Midbrain (tissue), 1 donor: Measurements from ENCODE around the gene DGKB.
"Not testable (repeated sequence)": the region's sequence is repeated elsewhere in the genome, so short reads cannot be mapped to it uniquely, and the experiment has no call there.

Experiments used
- DNase-seq: peaks from one replicate; lab custom pipeline; 2025; lab: John Stamatoyannopoulos, UW

The DGKB gene

GRCh38 chr7:14458846-14459245 lies 443.7 kb downstream of the DGKB start:
- DNase-seq: not testable (repeated sequence)

GRCh38 chr7:14457568-14458453 lies 444.7 kb downstream of the DGKB start:
- peak; percentile 78 for DNase-seq

- DNase-seq: no peak
These were observed 453.3 kb downstream of the DGKB start for GRCh38 chr7:14449291-14449690.

GRCh38 chr7:14446829-14447228 lies 455.7 kb downstream of the DGKB start:
- no peak for DNase-seq

- DNase-seq: no peak
These were observed 456.3 kb downstream of the DGKB start for GRCh38 chr7:14446219-14446618.

GRCh38 chr7:14438366-14438765 lies 464.2 kb downstream of the DGKB start:
- no peak for DNase-seq

- DNase-seq: no peak
These were observed 465.7 kb downstream of the DGKB start for GRCh38 chr7:14436878-14437277.

DNA sequence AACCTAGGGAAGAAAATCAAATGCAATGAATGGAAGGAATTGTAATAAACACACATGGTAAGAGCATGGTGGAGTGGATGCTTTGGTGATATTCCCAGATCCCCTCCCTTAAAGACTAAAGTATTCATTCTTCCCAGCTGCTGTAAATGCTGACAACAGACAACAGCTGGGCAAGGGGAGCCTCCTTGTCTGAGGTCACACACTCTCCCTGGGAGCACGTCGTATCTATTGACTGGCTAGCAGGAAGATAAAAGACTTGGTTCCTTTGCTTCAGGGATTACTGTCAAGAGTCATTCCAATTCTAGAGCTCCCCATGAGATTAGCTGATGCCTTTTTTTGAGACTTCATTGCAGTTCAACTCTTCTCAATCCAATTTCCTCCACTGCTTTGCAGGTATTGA lies 469.6 kb downstream of the DGKB start:
- no peak for DNase-seq

DNA sequence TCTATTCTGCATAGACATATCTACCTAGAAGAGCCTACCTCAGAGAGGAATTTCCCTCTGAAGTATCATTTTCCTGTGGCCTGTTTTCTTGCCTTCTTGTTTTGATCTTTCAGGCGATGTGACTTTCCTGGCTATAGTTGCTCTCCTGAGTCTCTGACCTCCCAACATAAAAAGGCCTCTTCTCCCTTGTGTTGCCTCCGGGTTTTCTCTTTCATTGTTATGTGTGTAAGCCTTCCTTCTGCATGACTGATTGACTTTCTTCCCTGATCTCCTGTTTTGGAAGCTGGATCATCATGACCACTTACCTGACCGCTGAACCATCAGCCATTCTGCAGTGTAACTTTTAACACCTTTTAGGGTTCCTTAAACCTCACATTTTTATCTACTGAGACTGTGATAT lies 471.6 kb downstream of the DGKB start:
- no peak for DNase-seq

- no peak for DNase-seq
These were observed 477.0 kb downstream of the DGKB start for GRCh38 chr7:14425559-14425958.

GRCh38 chr7:14424675-14425074 lies 477.9 kb downstream of the DGKB start:
- DNase-seq: no peak

DNA sequence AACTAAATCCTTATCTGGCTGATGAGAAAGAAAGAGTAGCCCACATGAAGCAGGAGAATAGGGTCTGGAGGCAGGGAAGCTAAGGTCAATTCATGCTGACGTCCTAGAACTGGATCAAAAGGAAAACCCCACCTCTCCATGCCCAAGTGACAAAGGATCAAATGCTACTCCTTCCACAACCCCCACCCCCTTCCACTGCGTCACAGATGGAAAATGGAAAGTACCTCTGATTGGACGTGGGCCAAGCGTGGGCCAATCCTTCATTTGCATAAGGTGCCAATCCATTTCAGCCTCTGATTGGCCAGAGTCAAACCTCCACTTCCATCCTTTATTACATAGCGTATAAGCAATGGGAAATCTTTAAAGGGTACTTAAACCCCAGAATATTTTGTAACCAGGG lies 481.8 kb downstream of the DGKB start:
- no peak for DNase-seq

GRCh38 chr7:14419531-14419930 lies 483.0 kb downstream of the DGKB start:
- DNase-seq: no peak

- DNase-seq: no peak
These were observed 483.9 kb downstream of the DGKB start for GRCh38 chr7:14418633-14419032.

DNA sequence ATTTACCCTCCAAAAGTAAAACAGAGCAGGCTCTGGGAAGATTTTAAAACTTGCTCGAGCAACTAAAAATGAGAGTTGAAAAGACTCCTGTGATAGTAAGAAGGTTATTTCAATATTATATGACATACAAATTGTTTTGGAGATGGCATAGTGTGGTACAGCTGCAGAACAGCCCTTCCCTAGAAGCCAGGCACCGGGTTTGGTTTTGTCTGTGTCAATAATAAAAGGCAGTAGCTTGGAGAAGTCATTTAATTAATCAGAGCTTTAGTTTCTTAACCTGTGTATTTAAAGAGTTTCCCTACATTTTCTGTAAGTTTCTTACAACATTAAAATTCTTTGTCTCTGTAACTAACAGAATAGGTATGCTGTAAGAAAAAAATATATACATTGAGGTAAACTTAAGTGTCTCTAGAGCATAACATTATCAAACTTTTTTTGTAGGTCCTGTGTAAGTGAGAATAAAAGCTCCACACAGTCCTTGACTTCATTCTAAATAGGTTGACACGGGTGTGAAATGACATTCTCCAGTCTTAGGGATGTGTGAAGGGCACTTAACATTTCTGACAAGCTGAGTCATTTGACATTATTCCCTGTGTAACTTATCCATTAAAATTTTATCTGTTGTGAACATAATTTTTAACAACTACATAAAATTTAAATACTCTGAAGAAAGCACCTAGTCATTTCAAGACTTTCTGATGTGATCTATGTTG lies 488.1 kb downstream of the DGKB start:
- no peak for DNase-seq

DNA sequence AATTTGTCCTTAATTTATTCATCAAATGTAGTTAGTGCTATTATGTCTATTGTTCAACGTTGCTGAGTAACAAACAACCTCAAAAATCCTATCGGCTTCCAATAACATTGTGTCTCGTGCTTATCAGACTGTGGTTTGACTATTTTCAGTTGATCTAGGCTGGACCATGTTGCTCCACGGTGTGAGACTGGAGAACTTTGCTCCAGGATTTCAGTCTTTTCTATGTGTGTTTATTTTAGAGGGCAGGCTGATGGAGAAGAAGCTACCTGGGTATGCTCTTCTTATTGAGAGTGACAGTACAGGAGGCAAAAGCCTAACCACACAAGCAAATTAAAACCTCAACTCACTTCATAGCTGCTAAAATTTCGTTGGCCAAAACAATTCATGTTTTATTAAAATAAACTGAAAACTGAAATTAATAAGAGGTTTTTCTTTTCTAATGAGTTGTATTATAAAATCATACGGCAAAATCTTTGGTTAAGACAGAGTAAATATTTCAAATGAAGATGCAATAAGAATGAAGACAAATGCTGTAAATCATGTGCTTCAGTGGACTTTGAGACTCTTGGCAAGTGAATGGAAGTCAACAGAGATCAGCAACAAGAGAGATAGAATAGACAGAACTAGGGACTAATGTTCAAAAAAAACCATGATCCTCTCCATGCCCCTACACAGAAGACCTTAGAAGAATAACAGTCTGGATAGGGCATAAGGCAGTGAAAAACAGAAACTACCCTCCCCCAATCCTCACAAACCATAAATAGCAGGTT lies 495.1 kb downstream of the DGKB start:
- DNase-seq: no peak

DNA sequence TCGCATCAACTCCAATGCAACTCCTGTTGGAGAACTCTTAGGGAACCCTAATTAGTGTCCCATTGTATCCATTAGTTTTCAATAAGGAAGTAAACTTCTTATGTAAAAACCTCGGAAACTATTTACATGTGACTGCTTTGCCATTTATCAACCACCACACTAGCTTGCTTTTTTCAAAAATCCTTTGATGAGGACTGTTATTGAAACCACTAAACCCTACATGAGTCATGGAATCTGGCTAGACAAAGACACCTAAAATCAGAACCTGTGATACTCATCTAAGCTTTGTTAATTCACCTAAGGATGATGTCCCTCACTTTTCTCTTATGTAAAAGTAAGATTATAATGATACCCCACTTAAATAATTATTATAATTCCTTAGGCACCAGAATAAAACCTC lies 499.0 kb downstream of the DGKB start:
- no peak for DNase-seq

DNA sequence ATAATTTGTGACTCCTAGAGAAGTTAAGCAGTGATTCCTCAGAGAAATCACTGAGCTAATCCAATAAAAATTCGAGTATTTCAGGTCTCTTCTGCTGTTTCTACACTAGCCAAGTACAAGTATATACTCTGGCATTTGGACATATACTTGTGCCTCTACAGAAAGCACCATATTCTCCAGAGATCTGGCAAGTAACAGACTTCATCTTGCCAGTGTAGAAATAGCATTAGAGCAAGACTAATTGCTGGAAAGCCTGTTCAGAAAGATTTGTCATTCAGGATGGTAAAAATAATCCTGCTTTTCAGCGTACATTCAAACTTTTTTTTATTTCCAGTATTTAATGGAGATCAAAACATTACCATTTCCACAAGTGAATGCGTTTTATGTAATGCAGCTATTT lies 502.3 kb downstream of the DGKB start:
- no peak for DNase-seq

DNA sequence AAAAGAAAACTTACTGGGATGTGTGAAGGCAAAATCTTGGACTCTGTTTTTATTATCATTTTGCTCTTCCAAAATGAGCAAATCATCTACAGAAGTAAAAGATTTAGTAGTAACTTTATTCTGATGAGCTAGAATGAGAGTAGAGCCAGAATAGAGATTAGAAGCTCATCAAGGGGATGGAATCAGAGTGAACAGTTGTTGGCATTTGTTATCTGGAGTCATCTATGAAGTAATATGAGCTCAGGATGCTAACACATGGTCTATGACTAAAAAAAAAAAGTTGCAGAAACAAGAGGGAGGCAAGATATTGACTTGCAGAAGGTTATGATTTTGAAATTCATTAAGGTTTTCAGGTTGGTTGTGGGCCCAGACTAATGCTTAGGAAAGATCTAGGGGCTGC lies 504.0 kb downstream of the DGKB start:
- no peak for DNase-seq

- no peak for DNase-seq
These were observed 506.7 kb downstream of the DGKB start for GRCh38 chr7:14395860-14396259.

DNA sequence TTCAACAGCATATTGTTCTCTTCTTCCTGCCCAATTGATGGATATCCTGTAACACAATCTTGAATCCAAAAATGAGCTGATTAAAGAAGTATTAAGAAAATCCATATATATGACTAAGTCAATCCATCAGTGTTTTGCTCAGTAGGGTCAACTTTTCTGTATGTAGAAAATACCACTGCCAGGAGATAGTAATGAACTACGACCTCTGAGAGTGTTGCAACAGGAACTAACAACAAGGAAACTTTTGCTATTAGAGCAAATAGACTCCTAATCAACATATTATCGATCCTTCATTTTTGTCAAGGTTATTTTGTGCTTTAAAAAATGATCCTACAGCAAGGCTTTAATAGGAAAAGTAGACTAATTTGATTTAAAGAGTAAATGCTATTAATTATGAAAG lies 507.8 kb downstream of the DGKB start:
- no peak for DNase-seq

- no peak for DNase-seq
These were observed 513.0 kb downstream of the DGKB start for GRCh38 chr7:14389595-14389994.

GRCh38 chr7:14389181-14389591 lies 513.4 kb downstream of the DGKB start:
- no peak for DNase-seq
